Measurements from ENCODE around the gene ADGRL3.

Gene ADGRL3

GRCh38 chr4:62015043-62015739 is 815.1 kb downstream of the ADGRL3 start:
- no peak for TF ChIP-seq CTCF (IDR thresholded peaks at IDR 0.05; ENCODE audit: low read depth, low read length, missing control alignments)
- no peak for DNase-seq (ENCODE audit: extremely low read depth, low read depth)
- H3K4me3 ChIP-seq (replicated peaks; ENCODE audit: low read depth, low read length), result no peak overlapping the region

GRCh38 chr4:62018537-62018936 is 818.4 kb downstream of the ADGRL3 start:
- no peak for TF ChIP-seq CTCF (IDR thresholded peaks at IDR 0.05; ENCODE audit: low read depth, low read length, missing control alignments)
- H3K4me3 ChIP-seq (replicated peaks; ENCODE audit: low read depth, low read length), result no peak overlapping the region
- no peak for DNase-seq (ENCODE audit: extremely low read depth, low read depth)

GRCh38 chr4:62023633-62024032 is 823.5 kb downstream of the ADGRL3 start:
- H3K4me3 ChIP-seq (replicated peaks; ENCODE audit: low read depth, low read length), result no peak overlapping the region
- DNase-seq (ENCODE audit: extremely low read depth, low read depth), result no peak
- TF ChIP-seq CTCF (IDR thresholded peaks at IDR 0.05; ENCODE audit: low read depth, low read length, missing control alignments), result no peak

- no peak for TF ChIP-seq CTCF (IDR thresholded peaks at IDR 0.05; ENCODE audit: low read depth, low read length, missing control alignments)
Observed at GRCh38 chr4:62028745-62029144, 828.6 kb downstream of the ADGRL3 start.

GRCh38 chr4:62030958-62031357 is 830.8 kb downstream of the ADGRL3 start:
- DNase-seq (ENCODE audit: extremely low read depth, low read depth), result no peak
- TF ChIP-seq CTCF (IDR thresholded peaks at IDR 0.05; ENCODE audit: low read depth, low read length, missing control alignments), result no peak
- H3K4me3 ChIP-seq (replicated peaks; ENCODE audit: low read depth, low read length), result no peak overlapping the region

More at GRCh38 chr4:62028745-62029144, 828.6 kb downstream of the ADGRL3 start:
- no peak overlapping the region for H3K4me3 ChIP-seq (replicated peaks; ENCODE audit: low read depth, low read length)
- no peak for DNase-seq (ENCODE audit: extremely low read depth, low read depth)

GRCh38 chr4:62037571-62037970 is 837.4 kb downstream of the ADGRL3 start:
- no peak for TF ChIP-seq CTCF (IDR thresholded peaks at IDR 0.05; ENCODE audit: low read depth, low read length, missing control alignments)
- DNase-seq (ENCODE audit: extremely low read depth, low read depth), result no peak
- H3K4me3 ChIP-seq (replicated peaks; ENCODE audit: low read depth, low read length), result no peak overlapping the region

- no peak for TF ChIP-seq CTCF (IDR thresholded peaks at IDR 0.05; ENCODE audit: low read depth, low read length, missing control alignments)
- H3K4me3 ChIP-seq (replicated peaks; ENCODE audit: low read depth, low read length), result no peak overlapping the region
- DNase-seq (ENCODE audit: extremely low read depth, low read depth), result no peak
Observed at GRCh38 chr4:62051332-62051731, 851.2 kb downstream of the ADGRL3 start.
